Right cardiac atrium (tissue), 5 donors: Measurements from ENCODE around the gene RTN4RL1. TPM values are rescaled to one million over a fixed set of nuclear protein-coding genes. Genes with fewer than 3 reads are reported as not detected.

Source experiments
- ATAC-seq, 2 donors: fragments of 200-7000 bp; cut with Tn5 transposase; one replicate each; pipeline versions ENCODE4 v1.8.0 to v1.9.1; 2020; ENCODE audit warnings: moderate library complexity in 2 of 2, mild to moderate bottlenecking in 1 of 2
- DNase-seq, 3 donors: peaks; one replicate each; pipeline ENCODE4 v3.0.0-alpha.2; 2020
- H3K27ac ChIP-seq: one replicate; pipeline ENCODE4 v1.5.1; 2013; ENCODE audit warnings: mild to moderate bottlenecking, low read length, control low read depth, moderate library complexity
- H3K27me3 ChIP-seq: one replicate; pipeline ENCODE4 v1.6.1; 2013; ENCODE audit not compliant: control insufficient read depth, insufficient read depth
- H3K4me1 ChIP-seq: one replicate; pipeline ENCODE4 v1.6.1; 2013; ENCODE audit warnings: low read length; ENCODE audit not compliant: control insufficient read depth, insufficient read depth
- H3K4me3 ChIP-seq: one replicate; pipeline ENCODE4 v1.5.1; 2013; ENCODE audit warnings: low read length, control low read depth
- H3K9me3 ChIP-seq: one replicate; pipeline ENCODE4 v1.6.1; 2013; ENCODE audit warnings: low read length; ENCODE audit not compliant: control insufficient read depth
- WGBS: extraction: QIAGEN DNeasy Blood & Tissue Kit; methylation state at CpG from one replicate; pipeline ENCODE4 v1.1.7; 2013; 5-methylcytosine and 5-hydroxymethylcytosine counted together
- intact Hi-C, 4 donors: fragments of 100-400 bp; cut with DNase I; formaldehyde crosslinking; loops; one replicate each; pipeline versions ENCODE4 v1.11.0 to v1.14.0; 2022 to 2023
- polyA plus RNA-seq: library from polyadenylated mRNA; stranded (reverse); fragments of 200-250 nt; gene quantifications from one replicate; pipeline ENCODE4 v1.2.3, GENCODE V29; 2013
- total RNA-seq, 4 donors: library from RNA; stranded (reverse); fragmentation: NEBNext Ultra II Directional; extraction: Animal tissue kit (Norgen Biotek cat#: 25700); gene quantifications; one replicate each; pipeline ENCODE4 v1.2.1, GENCODE V29; 2021
- donor health status: healthy with polysubstance abuse.
- donor health status: DM: no; HTN: yes; CAD: no.
- donor health status: DM: no; HTN: no; CAD: no.
- donor health status: DM: no; HTN: yes; CAD: no; lungs with severe emphysema.
- donor health status: DM: yes; HTN: yes; CAD: no.

RTN4RL1 gene
- total and polyA plus RNA-seq, 5 donors, result 3.9 to 5.7 (median 4.4) TPM

DNA sequence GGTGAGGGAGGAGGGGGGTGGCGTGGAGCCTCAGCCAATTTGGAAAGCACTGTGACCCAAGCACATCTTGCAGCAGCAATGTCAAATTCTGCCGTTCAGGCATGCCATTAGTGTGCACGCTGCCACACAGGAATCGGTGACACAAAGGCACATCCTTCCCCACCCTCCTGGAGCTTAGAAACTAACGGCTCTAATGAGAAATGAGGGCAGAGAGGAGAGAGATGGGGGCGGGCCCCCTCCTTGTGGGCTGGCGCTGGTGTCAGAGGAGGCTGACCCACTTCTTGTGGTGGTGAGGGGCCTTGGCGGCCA is 94.8 kb downstream of the RTN4RL1 start:
- H3K27me3 ChIP-seq, result no peaks in the 10 kb centered on the region
- WGBS, result 40% methylated on average over 8 of the region's 8 CpGs
- no peak overlapping the region for H3K4me3 ChIP-seq
- no peaks in the 10 kb centered on the region for H3K9me3 ChIP-seq
- intact Hi-C loops, result no loop called here
- DNase-seq, result peak in 1 of 3 donors; percentile 55
- no peaks in the 10 kb centered on the region for H3K4me1 ChIP-seq
- no peak overlapping the region for H3K27ac ChIP-seq
- no peak for ATAC-seq

DNA sequence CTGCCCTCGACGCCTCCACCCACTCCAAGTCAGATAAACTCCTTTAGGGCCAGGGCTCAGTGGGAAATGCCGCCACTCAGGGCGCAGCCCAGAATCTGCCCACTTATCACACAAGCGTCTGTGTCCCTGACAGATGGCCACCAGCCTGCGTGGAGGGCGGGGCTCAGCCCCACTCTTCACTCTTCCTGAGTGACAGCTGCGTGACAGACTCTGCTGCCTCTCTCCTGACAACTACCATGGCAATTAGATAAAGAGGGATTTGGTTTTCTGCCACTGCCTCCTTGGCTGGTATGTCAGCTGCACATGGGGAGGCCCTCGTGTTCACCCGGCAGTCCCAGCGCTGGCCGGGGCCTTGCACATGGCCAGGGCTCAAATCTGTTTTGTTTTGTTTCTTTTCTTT is 96.2 kb downstream of the RTN4RL1 start:
- peak; percentile 58 to 85 (median 85) for DNase-seq
- intact Hi-C loops, result no loop called here
- no peaks in the 10 kb centered on the region for H3K27me3 ChIP-seq
- WGBS, result 21% methylated on average over 12 of the region's 12 CpGs
- peak overlapping the region; percentile 60 for H3K27ac ChIP-seq
- H3K9me3 ChIP-seq, result no peaks in the 10 kb centered on the region
- H3K4me1 ChIP-seq, result no peaks in the 10 kb centered on the region
- ATAC-seq, result peak; percentile 85 to 88
- H3K4me3 ChIP-seq, result no peak overlapping the region

DNA sequence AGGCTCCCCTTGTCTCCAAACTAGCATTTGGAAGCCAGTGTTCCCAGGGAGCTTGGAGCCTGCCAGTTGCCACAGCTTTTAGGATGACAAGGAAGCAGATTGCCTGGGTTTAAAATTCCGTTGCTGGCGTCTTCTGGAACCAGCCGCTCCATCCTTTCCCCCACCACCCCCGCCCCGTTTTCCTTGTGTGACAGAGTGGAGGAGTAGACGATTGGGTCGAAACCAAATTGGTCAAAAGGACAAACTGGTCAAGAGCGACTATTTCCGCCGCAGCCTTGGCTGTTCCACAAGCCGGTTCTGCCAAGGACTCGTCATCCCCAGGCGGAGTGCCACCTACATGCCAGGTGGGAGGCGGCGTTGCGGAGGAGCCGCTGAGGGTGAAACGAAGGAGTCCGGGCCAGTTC is 104.2 kb downstream of the RTN4RL1 start:
- Histone ChIP-seq H3K9me3 (no peaks in the 10 kb centered on the region), H3K4me3 (no peak overlapping the region), H3K27me3 (no peaks in the 10 kb centered on the region), H3K27ac (no peak overlapping the region), H3K4me1 (no peaks in the 10 kb centered on the region)
- ATAC-seq, result no peak
- 79% methylated on average over 19 of the region's 19 CpGs for WGBS
- peak in 1 of 3 donors; percentile 35 for DNase-seq
- intact Hi-C loops, result no loop called here

DNA sequence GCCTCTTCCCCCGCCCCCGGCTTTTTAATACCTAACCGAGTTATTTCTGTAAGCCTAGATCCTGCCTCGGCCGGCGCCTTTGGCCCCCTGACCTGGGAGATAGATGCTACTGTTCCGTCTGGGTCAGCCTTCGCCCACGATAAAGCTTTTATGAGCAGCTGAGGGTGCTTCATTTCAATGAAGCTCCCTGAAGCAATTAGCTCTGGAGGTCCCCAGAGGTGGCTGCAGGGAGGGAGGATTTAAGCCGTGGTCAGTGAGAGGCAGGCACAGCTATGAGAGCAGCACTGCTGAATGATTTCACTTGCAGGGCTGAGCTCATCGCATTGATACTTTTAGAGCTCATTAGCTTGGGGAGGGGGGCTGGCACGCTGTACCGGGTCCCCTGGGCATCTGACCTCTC is 105.9 kb downstream of the RTN4RL1 start:
- 62% methylated on average over 13 of the region's 13 CpGs for WGBS
- DNase-seq (peak in 1 of 3 donors; percentile 18), ATAC-seq (no peak)
- intact Hi-C loops, result no loop called here
- Histone ChIP-seq H3K27me3 (no peaks in the 10 kb centered on the region), H3K9me3 (no peaks in the 10 kb centered on the region), H3K27ac (no peak overlapping the region), H3K4me1 (no peaks in the 10 kb centered on the region), H3K4me3 (no peak overlapping the region)

DNA sequence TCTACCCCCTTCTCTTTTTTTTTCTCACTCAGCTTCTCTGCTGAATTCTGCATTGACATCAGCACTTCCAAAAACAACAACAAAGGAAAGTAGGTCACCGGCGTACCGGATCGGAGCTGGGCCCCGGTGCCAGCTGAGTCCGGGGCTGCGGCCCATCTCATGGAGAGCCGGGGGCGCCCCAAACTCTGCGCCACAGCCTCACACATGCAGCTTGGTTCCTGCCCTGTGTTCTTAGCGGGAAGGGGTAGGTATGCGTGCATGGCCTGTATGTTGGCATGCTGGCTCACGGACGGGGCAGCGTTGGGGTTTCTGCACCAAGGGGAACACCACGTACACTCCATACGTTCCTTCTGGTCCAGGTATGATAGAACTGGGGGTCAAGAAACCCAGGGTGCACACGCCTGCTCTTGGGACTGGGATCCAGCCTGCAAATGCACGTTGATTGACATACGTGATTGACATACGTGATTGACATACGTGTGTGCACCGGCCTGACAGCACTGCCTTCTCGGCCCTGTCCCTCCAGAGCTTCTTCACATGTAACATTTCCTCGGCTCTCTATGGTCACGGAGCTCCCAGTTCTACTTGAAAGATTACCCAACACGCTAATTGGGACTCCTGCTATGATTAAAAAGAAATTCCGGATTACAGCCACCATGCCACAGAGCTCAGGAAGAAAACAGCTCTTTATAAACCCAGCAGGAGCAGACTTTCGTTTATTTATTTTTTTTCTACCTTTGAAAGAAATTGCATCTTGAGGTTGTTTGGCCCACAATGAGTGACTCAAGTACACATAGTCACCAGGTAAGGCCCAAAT is 106.6 kb downstream of the RTN4RL1 start:
- Histone ChIP-seq H3K4me3 (no peak overlapping the region), H3K4me1 (no peaks in the 10 kb centered on the region), H3K9me3 (no peaks in the 10 kb centered on the region), H3K27ac (no peak overlapping the region), H3K27me3 (no peaks in the 10 kb centered on the region)
- intact Hi-C loops, result no loop called here
- DNase-seq, result peak in 1 of 3 donors; percentile 28
- no peak for ATAC-seq
- WGBS, result 87% methylated on average over 29 of the region's 29 CpGs

DNA sequence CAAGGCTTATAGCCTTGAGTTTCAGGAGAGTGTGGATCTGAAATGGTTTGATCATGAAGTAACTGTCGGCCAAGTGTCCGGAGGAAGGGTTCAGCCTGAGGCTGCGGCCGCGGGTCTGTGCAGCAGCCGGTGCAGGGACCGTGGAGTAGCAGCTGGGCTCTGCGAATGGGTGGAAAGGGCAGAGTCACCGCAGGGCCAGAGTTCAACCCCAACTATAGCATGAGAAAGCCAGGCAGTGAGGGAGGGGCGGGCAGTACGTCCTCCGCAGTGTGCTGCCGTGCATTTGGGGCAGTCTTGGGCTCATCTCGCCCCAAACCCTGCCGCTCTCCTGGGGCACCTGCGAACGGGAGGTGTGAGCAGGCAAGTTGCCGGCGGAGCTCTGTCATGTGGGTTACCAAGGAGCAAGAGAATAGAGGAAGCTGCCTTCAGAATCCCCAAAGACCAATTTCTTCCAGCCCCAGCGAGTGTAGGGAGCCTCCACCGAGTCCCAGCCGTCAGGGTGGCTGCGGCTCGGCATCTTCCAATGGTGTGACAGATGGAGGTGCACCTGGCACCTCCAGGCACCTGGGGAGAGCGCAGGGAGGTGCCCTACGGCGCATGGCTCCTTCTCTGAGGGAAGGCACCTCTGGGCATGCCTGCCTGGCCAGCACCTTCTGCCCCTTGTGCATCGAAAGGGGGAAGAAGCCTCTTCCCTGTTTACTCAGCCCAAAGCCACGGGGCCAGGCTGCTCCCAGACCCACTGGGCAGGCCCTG is 108.0 kb downstream of the RTN4RL1 start:
- no peak overlapping the region for H3K27ac ChIP-seq
- WGBS, result 80% methylated on average over 29 of the region's 29 CpGs
- DNase-seq, result peak in 1 of 3 donors; percentile 36
- no peaks in the 10 kb centered on the region for H3K9me3 ChIP-seq
- no peaks in the 10 kb centered on the region for H3K4me1 ChIP-seq
- no peak for ATAC-seq
- intact Hi-C loops, result no loop called here
- H3K27me3 ChIP-seq, result no peaks in the 10 kb centered on the region
- H3K4me3 ChIP-seq, result no peak overlapping the region

DNA sequence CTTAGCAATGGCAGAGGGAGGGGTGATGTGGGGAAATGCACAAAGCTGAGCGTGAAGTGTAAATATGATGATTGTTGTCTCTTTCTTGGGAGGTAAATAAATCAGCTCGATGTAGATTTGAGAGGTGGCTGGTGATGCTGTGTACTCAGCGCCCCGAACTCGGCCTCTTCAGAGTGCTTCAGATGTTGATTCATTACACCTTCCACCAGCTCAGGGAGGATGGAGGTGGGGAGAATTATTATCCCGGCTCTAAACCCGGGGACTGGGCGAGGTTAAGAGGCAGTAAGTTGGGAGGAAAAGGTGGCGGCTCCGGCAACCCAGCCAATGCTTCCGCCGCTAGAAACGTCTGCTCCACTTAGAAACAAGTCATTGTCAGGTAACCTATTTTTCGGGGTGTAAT is 108.8 kb downstream of the RTN4RL1 start:
- WGBS, result 80% methylated on average over 14 of the region's 14 CpGs
- H3K4me1 ChIP-seq, result no peaks in the 10 kb centered on the region
- DNase-seq (peak in 1 of 3 donors; percentile 24), ATAC-seq (no peak)
- no peaks in the 10 kb centered on the region for H3K27me3 ChIP-seq
- intact Hi-C loops, result no loop called here
- H3K27ac ChIP-seq, result no peak overlapping the region
- no peak overlapping the region for H3K4me3 ChIP-seq
- no peaks in the 10 kb centered on the region for H3K9me3 ChIP-seq

DNA sequence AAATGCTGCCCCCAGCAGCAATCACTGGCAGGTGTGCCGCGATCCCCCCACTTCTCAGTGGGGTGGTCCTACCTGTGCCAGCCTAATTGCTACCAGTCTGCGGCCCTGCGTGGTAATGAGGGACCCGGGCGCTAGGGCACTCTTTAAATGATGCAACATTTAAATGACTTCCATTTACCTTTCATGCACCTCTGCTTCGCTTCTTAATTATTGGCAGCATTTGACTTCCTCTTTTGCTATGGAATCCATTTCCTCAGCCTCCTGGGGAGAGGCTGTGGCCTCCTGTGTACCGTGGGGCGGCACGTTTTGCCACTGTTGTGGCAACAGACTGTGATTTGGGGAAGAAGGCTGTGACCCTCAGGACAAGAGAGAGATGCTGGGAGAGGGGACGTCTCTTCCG is 109.2 kb downstream of the RTN4RL1 start:
- no peak overlapping the region for H3K27ac ChIP-seq
- no peak for ATAC-seq
- H3K4me1 ChIP-seq, result no peaks in the 10 kb centered on the region
- no peaks in the 10 kb centered on the region for H3K9me3 ChIP-seq
- no peak overlapping the region for H3K4me3 ChIP-seq
- no peaks in the 10 kb centered on the region for H3K27me3 ChIP-seq
- peak in 1 of 3 donors; percentile 5 for DNase-seq
- intact Hi-C loops, result no loop called here
- whole genome bisulfite sequencing, result 74% methylated on average over 12 of the region's 12 CpGs

DNA sequence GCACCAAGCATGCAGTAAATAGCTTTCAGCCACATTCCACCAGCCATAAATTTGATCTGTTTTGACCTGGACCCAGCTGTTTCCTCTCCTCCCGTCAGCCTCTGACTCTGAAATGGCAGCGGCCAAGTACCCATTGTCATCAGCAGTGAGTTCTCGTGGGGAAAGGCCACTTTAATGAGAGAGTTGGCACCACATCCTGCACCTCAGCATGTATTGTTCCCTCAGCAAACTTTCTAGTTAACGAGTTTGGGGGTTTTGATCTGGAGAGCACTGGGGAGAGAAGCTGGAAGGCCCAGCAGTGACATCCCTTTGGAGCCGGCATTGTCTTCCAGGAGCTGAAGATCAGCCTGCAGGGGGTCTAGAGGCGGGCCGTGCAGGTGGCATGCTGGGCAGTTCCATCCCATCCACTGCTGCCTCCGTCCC is 110.5 kb downstream of the RTN4RL1 start:
- DNase-seq, result peak in 1 of 3 donors; percentile 21
- H3K4me3 ChIP-seq, result no peak overlapping the region

DNA sequence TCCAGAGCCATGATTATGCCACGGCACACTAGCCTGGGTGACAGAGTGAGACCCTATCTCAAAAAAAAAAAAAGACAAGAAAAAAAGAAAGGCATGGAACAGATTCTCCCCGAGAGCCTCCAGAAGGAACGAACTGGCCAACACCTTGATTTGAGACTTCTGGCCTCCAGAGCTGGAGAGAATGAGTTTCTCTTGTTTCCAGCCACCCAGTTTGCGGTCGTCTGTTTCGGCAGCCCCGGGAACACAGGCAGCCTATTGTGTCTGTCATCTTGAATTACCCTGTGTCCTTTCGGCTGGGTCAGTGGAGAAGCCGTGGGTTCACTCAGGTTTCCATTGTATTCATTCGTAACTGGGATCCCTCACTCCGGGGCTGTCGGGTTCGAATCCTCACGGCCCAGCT is 111.4 kb downstream of the RTN4RL1 start:
- intact Hi-C loops, result no loop called here
- ATAC-seq, result no peak
- peak in 1 of 3 donors; percentile 30 for DNase-seq
- no peak overlapping the region for H3K27ac ChIP-seq
- H3K4me1 ChIP-seq, result no peaks in the 10 kb centered on the region
- H3K9me3 ChIP-seq, result no peaks in the 10 kb centered on the region
- 82% methylated on average over 14 of the region's 14 CpGs for WGBS
- no peak overlapping the region for H3K4me3 ChIP-seq
- no peaks in the 10 kb centered on the region for H3K27me3 ChIP-seq

More for the DNA sequence above, 110.5 kb downstream of the RTN4RL1 start:
- Histone ChIP-seq H3K27ac (no peak overlapping the region), H3K27me3 (no peaks in the 10 kb centered on the region), H3K4me1 (no peaks in the 10 kb centered on the region), H3K9me3 (no peaks in the 10 kb centered on the region)
- ATAC-seq, result no peak
- 55% methylated on average over 8 of the region's 8 CpGs for WGBS
- intact Hi-C loops, result no loop called here

DNA sequence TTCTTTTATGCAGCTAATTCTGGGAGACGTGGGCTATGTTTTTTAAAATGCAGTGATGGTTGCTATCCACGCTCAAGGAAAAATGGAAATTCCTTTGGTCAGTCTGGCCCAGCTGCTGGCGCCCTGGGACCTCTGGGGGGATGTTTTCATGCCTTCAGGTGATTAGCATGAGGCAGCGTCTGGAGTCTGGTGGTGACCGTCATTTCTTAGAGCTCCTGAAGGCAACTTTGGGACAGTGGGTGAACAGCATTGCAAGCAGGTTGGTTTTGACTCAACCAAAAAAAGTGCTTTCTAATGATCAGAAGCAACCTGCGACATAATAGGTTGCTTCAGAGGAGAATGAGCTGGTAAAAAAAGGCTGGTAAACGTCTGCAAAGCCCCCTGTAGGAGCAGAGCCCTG is 113.0 kb downstream of the RTN4RL1 start:
- ATAC-seq (no peak), DNase-seq (peak in 1 of 3 donors; percentile 11)
- Histone ChIP-seq H3K27ac (no peak overlapping the region), H3K4me3 (no peak overlapping the region), H3K4me1 (peaks cover 5% of the 10 kb centered on the region), H3K27me3 (no peaks in the 10 kb centered on the region), H3K9me3 (no peaks in the 10 kb centered on the region)
- intact Hi-C loops, result no loop called here
- WGBS, result 50% methylated on average over 7 of the region's 7 CpGs
